ENCODE results near the gene ADAMTS17. TPM values are rescaled to one million over a fixed set of nuclear protein-coding genes. Genes with fewer than 3 reads are reported as not detected.

Gene ADAMTS17
- polyA plus RNA-seq, 3 donors, result 0.11 to 2.6 (median 0.76) TPM

DNA sequence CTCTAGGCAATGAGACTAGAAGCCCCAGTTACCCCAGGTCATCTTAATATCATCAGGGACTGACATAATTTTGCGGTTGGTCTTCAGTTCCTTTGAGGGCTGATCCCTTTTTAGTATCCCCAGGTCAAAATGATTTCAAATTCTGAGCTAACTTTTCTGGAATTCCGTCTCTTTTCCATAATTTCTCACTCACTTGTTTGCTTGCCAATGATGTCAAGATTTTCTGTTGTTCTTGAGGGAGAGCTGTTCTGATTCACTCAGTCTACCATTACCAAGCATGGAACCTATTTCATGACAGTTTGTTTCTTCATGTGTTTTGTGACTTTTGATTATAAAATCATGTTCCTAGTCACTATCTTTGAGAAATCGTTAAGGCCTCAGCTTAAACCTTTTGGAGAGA, 418.1 kb downstream of the ADAMTS17 start:
- WGBS, 3 donors, result 60 to 71% (median 70%) methylated on average over 3 of the region's 3 CpGs
- no peak overlapping the region for H3K27ac ChIP-seq (ENCODE audit: low read depth, low read length)

Other genes with a start within 250 kb of the ADAMTS17 start
- gene CERS3, start 187.0 kb upstream of the ADAMTS17 start, polyA plus RNA-seq, result under 1 TPM in 2 of 3 donors, not detected in 1; 0.02 to 0.12 TPM